GM12878 (cell line): ENCODE measurements around the gene CCDC194. TPM values are rescaled to one million over a fixed set of nuclear protein-coding genes. Genes with fewer than 3 reads are reported as not detected.

Source experiments
- ATAC-seq: fragments of 200-7000 bp; cut with Tn5 transposase; 3 replicates; pipeline ENCODE4 v1.9.1; 2020; ENCODE audit warnings: mild to moderate bottlenecking, moderate library complexity
- BruUV-seq: library from RNA; stranded (reverse); fragments of 400-500 nt; replicated peaks from 2 replicates; lab custom pipeline; 2021; lab: Mats Ljungman, UMichigan
- CTCF ChIA-PET: fragments of 300-600 bp; sonication (Branson Sonifier 250); formaldehyde crosslinking; extraction: SDS; loops from one replicate; lab custom pipeline; 2021; ENCODE audit warnings: inconsistent platforms; lab: Yijun Ruan, JAX
- POLR2A ChIA-PET: fragments of 350-600 bp; formaldehyde crosslinking; extraction: SDS; loops from one replicate; lab custom pipeline; 2021; ENCODE audit warnings: inconsistent platforms; lab: Charles Lee
- RAD21 ChIA-PET: fragments of 300-600 bp; sonication (Branson Sonifier 250); formaldehyde crosslinking; loops from one replicate; lab custom pipeline; 2023; ENCODE audit warnings: antibody characterized with exemption; ENCODE audit not compliant: unreplicated experiment; lab: Charles Lee
- SMC1A ChIA-PET: fragments of 300-600 bp; sonication (Branson Sonifier 250); formaldehyde crosslinking; loops from one replicate; lab custom pipeline; 2023; ENCODE audit not compliant: unreplicated experiment, uncharacterized antibody; lab: Charles Lee
- DNase-seq: peaks from one replicate; pipeline ENCODE4 v3.0.0-alpha.2; 2011; ENCODE audit warnings: low read depth, low spot score
- FAIRE-seq: peaks from 3 replicates; lab custom pipeline; 2011; peaks lifted over from hg19 to GRCh38; lab: Jason Lieb, UNC
- H2AFZ ChIP-seq: 2 replicates; pipeline ENCODE4 v1.6.0; 2011; ENCODE audit warnings: low read depth, low read length, control low read depth; ENCODE audit not compliant: control insufficient read depth
- H3K27ac ChIP-seq: 2 replicates; pipeline ENCODE4 v1.5.1; 2011; ENCODE audit warnings: control low read depth; ENCODE audit not compliant: control insufficient read depth, insufficient read depth
- H3K27me3 ChIP-seq, 2 experiments: replicated peaks in 1 of 2; 2 replicates each; pipeline versions ENCODE4 v1.6.0 to v1.6.1; 2011; ENCODE audit warnings: low read length in 1 of 2; ENCODE audit not compliant: control insufficient read depth in 2 of 2, insufficient read depth in 2 of 2
- H3K36me3 ChIP-seq, 2 experiments: 2 replicates each; pipeline ENCODE4 v1.5.1; 2011; ENCODE audit warnings: low read length in 1 of 2; ENCODE audit not compliant: control insufficient read depth in 2 of 2, insufficient read depth in 2 of 2
- H3K4me1 ChIP-seq: 2 replicates; pipeline ENCODE4 v1.6.1; 2011; ENCODE audit warnings: mild to moderate bottlenecking, low read length, moderate library complexity, mixed read lengths; ENCODE audit not compliant: control insufficient read depth, insufficient read depth
- H3K4me2 ChIP-seq: 2 replicates; pipeline ENCODE4 v1.6.0; 2011; ENCODE audit warnings: control low read depth; ENCODE audit not compliant: control insufficient read depth, insufficient read depth
- H3K4me3 ChIP-seq: fragments of 200-600 bp; sonication (generic); 2 replicates; pipeline ENCODE4 v1.5.1; 2016
- H3K79me2 ChIP-seq: 2 replicates; pipeline ENCODE4 v1.6.0; 2011; ENCODE audit warnings: low read length; ENCODE audit not compliant: control insufficient read depth, insufficient read depth
- H3K9ac ChIP-seq: 2 replicates; pipeline ENCODE4 v1.8.0; 2011; ENCODE audit warnings: low read length, control low read depth, mixed read lengths; ENCODE audit not compliant: control insufficient read depth, insufficient read depth
- H3K9me3 ChIP-seq: replicated peaks from 3 replicates; pipeline ENCODE4 v1.5.1; 2011; ENCODE audit warnings: mild to moderate bottlenecking, low read length; ENCODE audit not compliant: control insufficient read depth, insufficient read depth
- H4K20me1 ChIP-seq: 2 replicates; pipeline ENCODE4 v1.6.0; 2011; ENCODE audit not compliant: control insufficient read depth, insufficient read depth
- ATF7 ChIP-seq: fragments of 450-650 bp; IDR thresholded peaks from 2 replicates; pipeline ENCODE4 v1.6.1; 2016; ENCODE audit warnings: low read depth, mild to moderate bottlenecking
- BCL11A ChIP-seq: IDR thresholded peaks from 2 replicates; pipeline ENCODE4 v1.6.1; 2011; ENCODE audit warnings: low read depth, low read length
- IRF4 ChIP-seq: IDR thresholded peaks from 2 replicates; pipeline ENCODE4 v1.6.1; 2011; ENCODE audit warnings: low read depth, low read length
- MAX ChIP-seq: IDR thresholded peaks from 2 replicates; pipeline ENCODE4 v1.6.1; 2012; ENCODE audit warnings: low read depth, low read length, improper control_type of control experiment
- MTA3 ChIP-seq: IDR thresholded peaks from 2 replicates; pipeline ENCODE4 v1.6.1; 2012; ENCODE audit warnings: low read length, inconsistent platforms, borderline replicate concordance
- NFYA ChIP-seq: IDR thresholded peaks from 2 replicates; pipeline ENCODE4 v1.6.1; 2011; ENCODE audit warnings: low read depth, mild to moderate bottlenecking, low read length, improper control_type of control experiment, borderline replicate concordance
- NR2C1 ChIP-seq: fragments of 450-650 bp; IDR thresholded peaks from 2 replicates; pipeline ENCODE4 v1.6.1; 2017; ENCODE audit warnings: antibody characterized with exemption, mild to moderate bottlenecking, moderate library complexity
- RAD21 ChIP-seq: IDR thresholded peaks from 2 replicates; pipeline ENCODE4 v1.6.1; 2011; ENCODE audit warnings: mild to moderate bottlenecking, low read depth, low read length, moderate library complexity; ENCODE audit not compliant: insufficient read depth
- RAD51 ChIP-seq: fragments of 450-650 bp; IDR thresholded peaks from 2 replicates; pipeline ENCODE4 v1.6.1; 2016; ENCODE audit warnings: moderate library complexity, mild to moderate bottlenecking, inconsistent platforms
- RELB ChIP-seq: fragments of 450-650 bp; IDR thresholded peaks from 2 replicates; pipeline ENCODE4 v1.6.1; 2017; ENCODE audit warnings: low read depth, mild to moderate bottlenecking, moderate library complexity
- SMAD5 ChIP-seq: IDR thresholded peaks from 2 replicates; pipeline ENCODE4 v1.6.1; 2016; ENCODE audit warnings: antibody characterized with exemption, low read depth
- TARDBP ChIP-seq: IDR thresholded peaks from 2 replicates; pipeline ENCODE4 v1.6.1; 2016; ENCODE audit warnings: borderline replicate concordance
- ZBTB11 ChIP-seq: fragments of 450-650 bp; formaldehyde crosslinking; IDR thresholded peaks from 2 replicates; pipeline ENCODE4 v1.5.0; 2022; ENCODE audit warnings: mild to moderate bottlenecking, missing genetic modification characterization
- ZBTB40 ChIP-seq: fragments of 450-650 bp; IDR thresholded peaks from 2 replicates; pipeline ENCODE4 v1.6.1; 2016; ENCODE audit warnings: mild to moderate bottlenecking, moderate library complexity, borderline replicate concordance
- ZZZ3 ChIP-seq: IDR thresholded peaks from 2 replicates; pipeline ENCODE4 v1.6.1; 2011; ENCODE audit warnings: low read depth; ENCODE audit not compliant: control insufficient read depth, insufficient read length
- WGBS: methylation state at CpG from one replicate; pipeline ENCODE4 v1.1.6; 2016; ENCODE audit warnings: low lambda C conversion rate; ENCODE audit not compliant: insufficient replicate concordance, insufficient coverage; ENCODE audit errors: missing lambda C conversion rate; 5-methylcytosine and 5-hydroxymethylcytosine counted together
- in situ Hi-C: fragments of 300-500 bp; cut with MboI; formaldehyde crosslinking; loops from 9 replicates; pipeline ENCODE4 v1.14.3; 2018; ENCODE audit warnings: mixed read lengths
- intact Hi-C: fragments of 100-400 bp; cut with micrococcal nuclease; formaldehyde crosslinking; loops from one replicate; pipeline ENCODE4 v1.14.2; 2022; ENCODE audit not compliant: unreplicated experiment
- polyA plus RNA-seq, 11 experiments: library from polyadenylated mRNA; depleted of rRNA in 4 of 11; unstranded in 6 of 11; stranded (reverse) in 5 of 11; fragments of >200 nt; fragmentation: Nextera tagmentation in 4 of 11; fragmentation: Illumina TruSeq in 1 of 11; extraction: Ambion mirVana in 4 of 11; extraction: Trizol in 1 of 11; gene quantifications; 1 replicate in 1 of 11; 2 replicates in 10 of 11; pipeline versions ENCODE4 v1.2.1 to v1.2.3, GENCODE V29; 2011 to 2016; ENCODE audit warnings: inconsistent platforms in 2 of 11, missing spikeins in 2 of 11, low read depth in 1 of 11
- total RNA-seq, 4 experiments: library from RNA; depleted of rRNA in 3 of 4; stranded (reverse); fragments of >200 nt in 3 of 4; fragmentation: Illumina TruSeq in 1 of 4; extraction: Trizol in 1 of 4; gene quantifications; 2 replicates each; pipeline versions ENCODE4 v1.2.1 to v1.2.3, GENCODE V29; 2013 to 2021

Gene CCDC194
- total and polyA plus RNA-seq, 10 of the 15 experiments (the other 5 are each of a cell fraction or from before 2014, with no cell fraction given): 0.07 to 3.4 (median 0.97) TPM

- Histone ChIP-seq H4K20me1 (no peaks in the 10 kb centered on the region), H3K27ac (no peak overlapping the region), H3K4me1 (peaks cover 3% of the 10 kb centered on the region; the same call in 1 of the 2 replicates), H3K9ac (no peak overlapping the region), H3K36me3 (no peaks in the 10 kb centered on the region), H3K27me3 (no peaks in the 10 kb centered on the region), H2AFZ (no peak overlapping the region), H3K4me2 (no peak overlapping the region), H3K79me2 (peaks cover 2% of the 10 kb centered on the region; the same call in 1 of the 2 replicates), H3K9me3 (no peaks in the 10 kb centered on the region), H3K4me3 (no peak overlapping the region)
- ChIA-PET CTCF (no interaction called here), RAD21 (no interaction called here), POLR2A (interaction anchor here (0.5 to 4.3 kb wide), 2 partner anchors 16 to 72 kb away, joined by 3 to 46 read pairs; partner anchors contain the start of gene BST2), SMC1A (no interaction called here)
- no TSS peak for BruUV-seq
- FAIRE-seq (no peak), DNase-seq (no peak), ATAC-seq (no peak)
- intact Hi-C loops: no loop called here
- WGBS: 96% methylated on average over 4 of the region's 4 CpGs
- in situ Hi-C loops: no loop called here
- TF ChIP-seq RELB (no peak), ZBTB11 (CRISPR knock-in tag) (no peak), RAD21 (no peak), TARDBP (no peak), BCL11A (no peak), ZZZ3 (no peak), RAD51 (no peak), IRF4 (no peak), SMAD5 (no peak), ZBTB40 (no peak), MAX (no peak), ATF7 (no peak), NFYA (no peak), NR2C1 (no peak), MTA3 (no peak)
Measured at GRCh38 chr19:17421942-17422341, 27.9 kb upstream of the CCDC194 start.
